HG03571 (cell line): ENCODE results near the gene ACAD10.
"Not testable (repeated sequence)": the region's sequence is repeated elsewhere in the genome, so short reads cannot be mapped to it uniquely, and the experiment has no call there.

Experiments
- ATAC-seq: cut with Tn5 transposase; IDR thresholded peaks from one replicate; pipeline ENCODE4 v1.9.1; 2021; ENCODE audit not compliant: unreplicated experiment

Gene ACAD10

GRCh38 chr12:111686574-111687105 is 787 bp downstream of the ACAD10 start:
- ATAC-seq = no peak

- ATAC-seq = no peak
Measured at GRCh38 chr12:111687255-111687654, 1.4 kb downstream of the ACAD10 start.

- no peak for ATAC-seq
Measured at GRCh38 chr12:111687952-111688351, 2.1 kb downstream of the ACAD10 start.

GRCh38 chr12:111691262-111691661 is 5.4 kb downstream of the ACAD10 start:
- no peak for ATAC-seq

- ATAC-seq = no peak
Measured at GRCh38 chr12:111692575-111693210, 6.8 kb downstream of the ACAD10 start.

GRCh38 chr12:111693818-111694217 is 8.0 kb downstream of the ACAD10 start:
- ATAC-seq = no peak

GRCh38 chr12:111699962-111700361 is 14.1 kb downstream of the ACAD10 start:
- no peak for ATAC-seq

- ATAC-seq = no peak
Measured at GRCh38 chr12:111705672-111706071, 19.8 kb downstream of the ACAD10 start.

GRCh38 chr12:111706145-111706544 is 20.3 kb downstream of the ACAD10 start:
- no peak for ATAC-seq

- no peak for ATAC-seq
Measured at GRCh38 chr12:111715279-111715678, 29.4 kb downstream of the ACAD10 start.

- ATAC-seq = not testable (repeated sequence)
Measured at GRCh38 chr12:111719316-111719715, 33.5 kb downstream of the ACAD10 start.

- ATAC-seq = no peak
Measured at GRCh38 chr12:111720457-111720856, 34.6 kb downstream of the ACAD10 start.

- ATAC-seq = not testable (repeated sequence)
Measured at GRCh38 chr12:111723646-111724360, 38.0 kb downstream of the ACAD10 start.

- ATAC-seq = no peak
Measured at GRCh38 chr12:111728795-111729194, 42.9 kb downstream of the ACAD10 start.

GRCh38 chr12:111730420-111730819 is 44.6 kb downstream of the ACAD10 start:
- ATAC-seq = no peak

- ATAC-seq = no peak
Measured at GRCh38 chr12:111732786-111733185, 46.9 kb downstream of the ACAD10 start.

- ATAC-seq = no peak
Measured at GRCh38 chr12:111733340-111733915, 47.6 kb downstream of the ACAD10 start.

GRCh38 chr12:111739524-111739923 is 53.7 kb downstream of the ACAD10 start:
- not testable (repeated sequence) for ATAC-seq

- ATAC-seq = no peak
Measured at GRCh38 chr12:111741235-111741812, 55.5 kb downstream of the ACAD10 start.

- ATAC-seq = no peak
Measured at GRCh38 chr12:111745211-111745610, 59.4 kb downstream of the ACAD10 start.

- ATAC-seq = no peak
Measured at GRCh38 chr12:111747333-111747732, 61.5 kb downstream of the ACAD10 start.
